Measurements from ENCODE around the gene CCDC85C.
"Not testable (repeated sequence)": the region's sequence is repeated elsewhere in the genome, so short reads cannot be mapped to it uniquely, and the experiment has no call there.

Gene CCDC85C

GRCh38 chr14:99647411-99647810, 43.4 kb upstream of the CCDC85C start:
- TF ChIP-seq CTCF (IDR thresholded peaks at IDR 0.05; ENCODE audit: control insufficient read depth, insufficient read depth, low read depth, low read length, missing control alignments), result no peak
- no peak for DNase-seq (ENCODE audit: low read depth)
- H3K4me3 ChIP-seq (ENCODE audit: control insufficient read depth, low read depth, low read length), result no peak overlapping the region

- H3K4me3 ChIP-seq (ENCODE audit: control insufficient read depth, low read depth, low read length), result peak overlapping the region; percentile 21
- DNase-seq (ENCODE audit: low read depth), result no peak
- no peak for TF ChIP-seq CTCF (IDR thresholded peaks at IDR 0.05; ENCODE audit: control insufficient read depth, insufficient read depth, low read depth, low read length, missing control alignments)
Observed at GRCh38 chr14:99645545-99646505, 41.8 kb upstream of the CCDC85C start.

GRCh38 chr14:99644723-99645544, 40.9 kb upstream of the CCDC85C start, which contains the start of gene HHIPL1:
Gene HHIPL1, plus strand, starts transcription at chr14:99645129. Its CDS starts 79 bp downstream, at chr14:99645208.
- no peak for TF ChIP-seq CTCF (IDR thresholded peaks at IDR 0.05; ENCODE audit: control insufficient read depth, insufficient read depth, low read depth, low read length, missing control alignments)

GRCh38 chr14:99644035-99644587, 40.1 kb upstream of the CCDC85C start:
- no peak for DNase-seq (ENCODE audit: low read depth)
- no peak overlapping the region for H3K4me3 ChIP-seq (ENCODE audit: control insufficient read depth, low read depth, low read length)
- TF ChIP-seq CTCF (IDR thresholded peaks at IDR 0.05; ENCODE audit: control insufficient read depth, insufficient read depth, low read depth, low read length, missing control alignments), result no peak

More at GRCh38 chr14:99644723-99645544, 40.9 kb upstream of the CCDC85C start, which contains the start of gene HHIPL1:
- peak within 1 kb of the TSS; percentile 21 for H3K4me3 ChIP-seq (ENCODE audit: control insufficient read depth, low read depth, low read length)
- no peak for DNase-seq (ENCODE audit: low read depth)

- H3K4me3 ChIP-seq (ENCODE audit: control insufficient read depth, low read depth, low read length), result no peak overlapping the region
- no peak for DNase-seq (ENCODE audit: low read depth)
- TF ChIP-seq CTCF (IDR thresholded peaks at IDR 0.05; ENCODE audit: control insufficient read depth, insufficient read depth, low read depth, low read length, missing control alignments), result no peak
Observed at GRCh38 chr14:99643343-99643742, 39.3 kb upstream of the CCDC85C start.

GRCh38 chr14:99642771-99643170, 38.8 kb upstream of the CCDC85C start:
- not testable (repeated sequence) for DNase-seq (ENCODE audit: low read depth)

More at GRCh38 chr14:99642771-99643170, 38.8 kb upstream of the CCDC85C start:
- H3K4me3 ChIP-seq (ENCODE audit: control insufficient read depth, low read depth, low read length), result not testable (repeated sequence)
